Adrenal gland (tissue), 5 donors: ENCODE results near the gene AMTN.
A peak's percentile ranks its signal among the peaks of the same experiment; 100 is the strongest.

ENCODE experiments used
- CTCF ChIP-seq, 6 experiments: fragments of 450-650 bp in 4 of 6; fragments of 200-600 bp in 2 of 6; sonication (generic) in 1 of 6; IDR thresholded peaks; 1 replicate in 5 of 6; 2 replicates in 1 of 6; pipeline versions ENCODE4 v1.5.1 to v1.8.0; 2016 to 2021; ENCODE audit warnings: antibody characterized with exemption in 6 of 6, mild to moderate bottlenecking in 2 of 6, moderate library complexity in 1 of 6
- POLR2A ChIP-seq, 2 donors: fragments of 450-650 bp; IDR thresholded peaks; one replicate each; pipeline ENCODE4 v1.6.1; 2017; ENCODE audit warnings: antibody characterized with exemption in 2 of 2, mild to moderate bottlenecking in 2 of 2, moderate library complexity in 1 of 2
- donor health status: DM: no; HTN: no; CAD: no.

- TF ChIP-seq CTCF (IDR thresholded peaks at IDR 0.05) (peak in 4 of 6 experiments; percentile 15 to 32 (median 22)), POLR2A (IDR thresholded peaks at IDR 0.05) (no peak)
These were observed 26.0 kb downstream of the AMTN start for GRCh38 chr4:70544279-70544868.
